H9 (cell line): ENCODE data around the gene RNU6-1. TPM values are rescaled to one million over a fixed set of nuclear protein-coding genes. Genes with fewer than 3 reads are reported as not detected.

Experiments used
- DNase-seq: peaks from one replicate; pipeline ENCODE4 v3.0.0-alpha.2; 2017
- H2AFZ ChIP-seq: one replicate; pipeline ENCODE4 v1.6.1; 2013; ENCODE audit warnings: mild to moderate bottlenecking, low read length, control low read depth, moderate library complexity
- H2AK5ac ChIP-seq: 2 replicates; pipeline ENCODE4 v1.6.1; 2013; ENCODE audit warnings: low read length, control low read depth, mixed read lengths; ENCODE audit not compliant: insufficient read length
- H2BK120ac ChIP-seq: one replicate; pipeline ENCODE4 v1.6.1; 2013; ENCODE audit warnings: low read depth, mild to moderate bottlenecking, low read length, control low read depth, inconsistent platforms; ENCODE audit not compliant: poor library complexity, severe bottlenecking
- H2BK12ac ChIP-seq: 2 replicates; pipeline ENCODE4 v1.6.1; 2013; ENCODE audit warnings: low read length, control low read depth, mixed read lengths, low read depth; ENCODE audit not compliant: insufficient read length
- H2BK15ac ChIP-seq: 2 replicates; pipeline ENCODE4 v1.6.1; 2013; ENCODE audit warnings: low read depth, low read length, control low read depth
- H2BK20ac ChIP-seq: one replicate; pipeline ENCODE4 v1.6.1; 2013; ENCODE audit warnings: low read depth, mild to moderate bottlenecking, low read length, control low read depth, inconsistent platforms; ENCODE audit not compliant: poor library complexity, severe bottlenecking
- H2BK5ac ChIP-seq: 2 replicates; pipeline ENCODE4 v1.6.1; 2013; ENCODE audit warnings: low read length, control low read depth, mixed read lengths; ENCODE audit not compliant: insufficient read length
- H3K14ac ChIP-seq: 2 replicates; pipeline ENCODE4 v1.6.1; 2013; ENCODE audit warnings: low read length, control low read depth; ENCODE audit not compliant: insufficient read depth
- H3K18ac ChIP-seq: 2 replicates; pipeline ENCODE4 v1.6.1; 2013; ENCODE audit warnings: low read depth, mild to moderate bottlenecking, mixed read lengths, low read length, control low read depth; ENCODE audit not compliant: insufficient read length
- H3K23ac ChIP-seq: 2 replicates; pipeline ENCODE4 v1.6.1; 2013; ENCODE audit warnings: low read length, control low read depth, mixed read lengths, low read depth; ENCODE audit not compliant: insufficient read length
- H3K23me2 ChIP-seq: 2 replicates; pipeline ENCODE4 v1.6.1; 2013; ENCODE audit warnings: low read depth, mild to moderate bottlenecking, mixed read lengths, low read length, control low read depth; ENCODE audit not compliant: insufficient read length, poor library complexity, severe bottlenecking
- H3K27ac ChIP-seq: 2 replicates; pipeline ENCODE4 v1.5.1; 2013; ENCODE audit warnings: low read length, control low read depth, mixed read lengths, low read depth; ENCODE audit not compliant: insufficient read length
- H3K27me3 ChIP-seq: 2 replicates; pipeline ENCODE4 v1.6.1; 2013; ENCODE audit warnings: low read length, control low read depth, inconsistent platforms; ENCODE audit not compliant: insufficient read depth
- H3K4ac ChIP-seq: 2 replicates; pipeline ENCODE4 v1.6.1; 2013; ENCODE audit warnings: low read depth, mild to moderate bottlenecking, control low read depth, inconsistent platforms, low read length, moderate library complexity
- H3K4me1 ChIP-seq: 2 replicates; pipeline ENCODE4 v1.6.1; 2013; ENCODE audit warnings: low read length, control low read depth, inconsistent platforms; ENCODE audit not compliant: insufficient read depth
- H3K4me2 ChIP-seq: 2 replicates; pipeline ENCODE4 v1.6.1; 2013; ENCODE audit warnings: low read length, control low read depth, mixed read lengths; ENCODE audit not compliant: insufficient read length, insufficient read depth
- H3K56ac ChIP-seq: 2 replicates; pipeline ENCODE4 v1.6.1; 2013; ENCODE audit warnings: low read depth, mild to moderate bottlenecking, mixed read lengths, low read length, control low read depth; ENCODE audit not compliant: insufficient read length
- H3K79me1 ChIP-seq: 2 replicates; pipeline ENCODE4 v1.6.1; 2013; ENCODE audit warnings: low read depth, mild to moderate bottlenecking, moderate library complexity, low read length, control low read depth, inconsistent platforms; ENCODE audit not compliant: insufficient read depth, poor library complexity, severe bottlenecking
- H3K79me2 ChIP-seq: 2 replicates; pipeline ENCODE4 v1.6.1; 2013; ENCODE audit warnings: low read length, control low read depth, inconsistent platforms; ENCODE audit not compliant: insufficient read depth
- H3K9ac ChIP-seq: 2 replicates; pipeline ENCODE4 v1.6.1; 2013; ENCODE audit warnings: low read length, control low read depth, mixed read lengths; ENCODE audit not compliant: insufficient read length; ENCODE audit errors: extremely low read depth
- H3K9me3 ChIP-seq: one replicate; pipeline ENCODE4 v1.6.1; 2013; ENCODE audit warnings: low read depth, low read length, inconsistent platforms; ENCODE audit not compliant: control insufficient read depth
- H3T11ph ChIP-seq: one replicate; pipeline ENCODE4 v1.6.1; 2013; ENCODE audit warnings: mild to moderate bottlenecking, low read length, control low read depth, inconsistent platforms
- H4K20me1 ChIP-seq: one replicate; pipeline ENCODE4 v1.6.1; 2013; ENCODE audit not compliant: control insufficient read depth, insufficient read length, insufficient read depth
- H4K5ac ChIP-seq: 2 replicates; pipeline ENCODE4 v1.6.1; 2013; ENCODE audit warnings: low read depth, mild to moderate bottlenecking, mixed read lengths, low read length, control low read depth; ENCODE audit not compliant: insufficient read length
- H4K8ac ChIP-seq: replicated peaks from 2 replicates; pipeline ENCODE4 v1.6.1; 2013; ENCODE audit warnings: low read length, control low read depth, mixed read lengths, low read depth; ENCODE audit not compliant: insufficient read length
- H4K91ac ChIP-seq: 2 replicates; pipeline ENCODE4 v1.6.1; 2013; ENCODE audit warnings: low read depth, mild to moderate bottlenecking, moderate library complexity, mixed read lengths, low read length, control low read depth; ENCODE audit not compliant: insufficient read length
- H3K27ac Mint-ChIP-seq, 3 experiments: 2 replicates in 2 of 3; 3 replicates in 1 of 3; pipeline ENCODE4 v1.8.0; 2020 to 2021; ENCODE audit warnings: mixed read lengths in 3 of 3, mild to moderate bottlenecking in 1 of 3, moderate library complexity in 1 of 3
- H3K27me3 Mint-ChIP-seq: 2 replicates; pipeline ENCODE4 v1.8.0; 2021; ENCODE audit warnings: low read depth, mild to moderate bottlenecking, moderate library complexity, mixed read lengths
- H3K36me3 Mint-ChIP-seq, 3 experiments: 2 replicates in 2 of 3; 3 replicates in 1 of 3; pipeline ENCODE4 v1.8.0; 2020 to 2021; ENCODE audit warnings: low read depth in 3 of 3, mixed read lengths in 3 of 3; ENCODE audit not compliant: insufficient read depth in 1 of 3
- H3K4me1 Mint-ChIP-seq, 2 experiments: 2 replicates each; pipeline ENCODE4 v1.8.0; 2020; ENCODE audit warnings: mixed read lengths in 2 of 2
- H3K4me3 Mint-ChIP-seq, 2 experiments: 2 replicates in 1 of 2; 3 replicates in 1 of 2; pipeline ENCODE4 v1.8.0; 2020 to 2021; ENCODE audit warnings: mild to moderate bottlenecking in 2 of 2, mixed read lengths in 2 of 2, moderate library complexity in 1 of 2
- H3K9me3 Mint-ChIP-seq, 2 experiments: 2 replicates in 1 of 2; 3 replicates in 1 of 2; pipeline ENCODE4 v1.8.0; 2020; ENCODE audit warnings: mild to moderate bottlenecking in 2 of 2, mixed read lengths in 2 of 2, moderate library complexity in 1 of 2
- WGBS: extraction: QIAGEN DNeasy Blood & Tissue Kit; methylation state at CpG from one replicate; pipeline ENCODE4 v1.1.7; 2013; ENCODE audit warnings: missing lambda C conversion rate, low lambda C conversion rate, mixed read lengths; ENCODE audit not compliant: insufficient read length; ENCODE audit errors: extremely low coverage; 5-methylcytosine and 5-hydroxymethylcytosine counted together
- total RNA-seq: library from RNA; stranded (reverse); gene quantifications from 2 replicates; pipeline ENCODE4 v1.2.1, GENCODE V29; 2021
- TF ChIP-seq, protein P1 (sequence below): fragments of 200-600 bp; sonication (generic); conservative IDR thresholded peaks from 3 replicates; pipeline ENCODE4 v1.8.0; 2021; ENCODE audit warnings: antibody characterized with exemption, mild to moderate bottlenecking

Gene RNU6-1
- total RNA-seq, 1 experiment from 2014 or later: not detected

DNA sequence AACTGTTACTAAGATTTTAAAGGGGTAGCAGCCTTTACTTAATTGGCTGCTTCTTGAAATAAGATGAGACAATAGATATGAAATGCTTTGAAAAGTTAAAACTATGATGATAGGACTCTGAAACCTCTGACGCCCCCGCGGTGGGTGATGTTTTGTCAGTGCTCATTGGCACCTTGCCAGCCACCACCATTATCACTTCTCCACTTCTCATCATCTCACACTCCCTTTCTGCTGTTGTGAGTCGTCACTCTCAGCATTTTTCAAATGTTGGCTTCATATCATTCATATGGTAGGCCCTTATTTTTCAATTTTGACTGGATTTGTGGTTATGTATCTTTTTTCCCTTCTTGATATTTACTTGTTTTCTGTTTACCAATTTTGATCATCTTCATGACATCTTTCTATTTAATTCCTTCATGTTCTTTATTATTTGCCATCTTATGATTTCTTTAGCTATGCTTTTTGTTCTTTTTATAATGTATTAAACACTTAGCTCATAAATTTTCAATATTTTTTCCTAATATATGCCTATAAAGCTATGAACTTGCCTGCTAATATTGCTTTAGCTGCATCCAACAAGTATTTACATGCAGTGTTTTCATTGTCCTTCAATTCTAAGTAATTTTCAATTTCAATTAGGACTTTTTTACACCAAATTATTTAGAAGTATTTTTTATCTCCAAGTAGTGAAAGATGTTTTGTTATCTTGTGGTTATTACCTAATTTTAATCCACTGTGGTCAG lies 44.8 kb downstream of the RNU6-1 start:
- Histone ChIP-seq H3K23ac (no peak overlapping the region), H4K91ac (no peak overlapping the region), H4K5ac (no peak overlapping the region), H2BK120ac (no peak overlapping the region), H2AFZ (no peak overlapping the region), H3K9me3 (no peaks in the 10 kb centered on the region), H3K9ac (no peak overlapping the region), H3K56ac (no peak overlapping the region), H3K79me2 (no peaks in the 10 kb centered on the region), H3K23me2 (no peaks in the 10 kb centered on the region), H2AK5ac (no peak overlapping the region), H3K4me2 (no peak overlapping the region), H3K4me1 (peaks cover 16% of the 10 kb centered on the region), H3K18ac (no peak overlapping the region), H2BK5ac (no peak overlapping the region), H3K79me1 (no peaks in the 10 kb centered on the region), H3K4ac (no peak overlapping the region), H3K27me3 (no peaks in the 10 kb centered on the region), H3K14ac (no peak overlapping the region), H2BK12ac (no peak overlapping the region), H3T11ph (no peak overlapping the region), H4K20me1 (no peaks in the 10 kb centered on the region), H3K27ac (no peak overlapping the region), H2BK15ac (no peak overlapping the region), H4K8ac (no peak overlapping the region), H2BK20ac (no peak overlapping the region)
- H3K36me3 Mint-ChIP-seq: peaks cover 0 to 16% (median 15%) of the 10 kb centered on the region in 3 experiments; a peak in 5 of 7 replicates
- no CpG with 5 or more reads among the region's 4 CpGs for WGBS
- H3K27me3 Mint-ChIP-seq: no peaks in the 10 kb centered on the region; the same call in 1 of the 2 replicates
- no peak for DNase-seq
- H3K27ac Mint-ChIP-seq: no peak overlapping the region
- TF ChIP-seq, protein P1, sequence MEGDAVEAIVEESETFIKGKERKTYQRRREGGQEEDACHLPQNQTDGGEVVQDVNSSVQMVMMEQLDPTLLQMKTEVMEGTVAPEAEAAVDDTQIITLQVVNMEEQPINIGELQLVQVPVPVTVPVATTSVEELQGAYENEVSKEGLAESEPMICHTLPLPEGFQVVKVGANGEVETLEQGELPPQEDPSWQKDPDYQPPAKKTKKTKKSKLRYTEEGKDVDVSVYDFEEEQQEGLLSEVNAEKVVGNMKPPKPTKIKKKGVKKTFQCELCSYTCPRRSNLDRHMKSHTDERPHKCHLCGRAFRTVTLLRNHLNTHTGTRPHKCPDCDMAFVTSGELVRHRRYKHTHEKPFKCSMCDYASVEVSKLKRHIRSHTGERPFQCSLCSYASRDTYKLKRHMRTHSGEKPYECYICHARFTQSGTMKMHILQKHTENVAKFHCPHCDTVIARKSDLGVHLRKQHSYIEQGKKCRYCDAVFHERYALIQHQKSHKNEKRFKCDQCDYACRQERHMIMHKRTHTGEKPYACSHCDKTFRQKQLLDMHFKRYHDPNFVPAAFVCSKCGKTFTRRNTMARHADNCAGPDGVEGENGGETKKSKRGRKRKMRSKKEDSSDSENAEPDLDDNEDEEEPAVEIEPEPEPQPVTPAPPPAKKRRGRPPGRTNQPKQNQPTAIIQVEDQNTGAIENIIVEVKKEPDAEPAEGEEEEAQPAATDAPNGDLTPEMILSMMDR: no peak
- H3K4me1 Mint-ChIP-seq: peaks cover 34 to 36% of the 10 kb centered on the region in 2 experiments
- H3K4me3 Mint-ChIP-seq: no peak overlapping the region; a peak in 1 of 5 replicates
- peaks cover 7 to 8% of the 10 kb centered on the region in 2 experiments; a peak in 3 of 5 replicates for H3K9me3 Mint-ChIP-seq
